A673 (cell line): ENCODE results near the gene KRTAP10-5. TPM values are rescaled to one million over a fixed set of nuclear protein-coding genes. Genes with fewer than 3 reads are reported as not detected.

ENCODE experiments used
- BruUV-seq: library from RNA; stranded (reverse); fragments of 400-500 nt; replicated peaks from 2 replicates; lab custom pipeline; 2021; lab: Mats Ljungman, UMichigan
- CTCF ChIA-PET: fragments of 300-600 bp; sonication (Branson Sonifier 250); formaldehyde crosslinking; loops from one replicate; lab custom pipeline; 2022; ENCODE audit warnings: antibody characterized with exemption; lab: Charles Lee
- POLR2A ChIA-PET: fragments of 300-600 bp; sonication (Branson Sonifier 250); formaldehyde crosslinking; loops from one replicate; lab custom pipeline; 2022; ENCODE audit warnings: antibody characterized with exemption; ENCODE audit not compliant: low non-redundant PET; lab: Charles Lee
- DNase-seq: peaks from one replicate; pipeline ENCODE4 v3.0.0-alpha.2; 2015; ENCODE audit warnings: low spot score
- H3K27ac ChIP-seq: fragments of 200-600 bp; sonication (generic); 2 replicates; pipeline ENCODE4 v1.5.1; 2016; ENCODE audit warnings: mixed run types, low read depth, mild to moderate bottlenecking, mixed read lengths, antibody characterized with exemption, low read length; ENCODE audit not compliant: poor library complexity, severe bottlenecking
- H3K27me3 ChIP-seq: fragments of 200-600 bp; sonication (generic); replicated peaks from 2 replicates; pipeline ENCODE4 v1.6.1; 2017; ENCODE audit warnings: mixed run types, low read depth, mild to moderate bottlenecking, mixed read lengths, antibody characterized with exemption, low read length; ENCODE audit not compliant: insufficient read depth, poor library complexity
- H3K36me3 ChIP-seq: fragments of 200-600 bp; sonication (generic); 2 replicates; pipeline ENCODE4 v1.6.1; 2016; ENCODE audit warnings: mixed run types, mild to moderate bottlenecking, mixed read lengths, antibody characterized with exemption, low read length; ENCODE audit not compliant: insufficient read depth, poor library complexity, severe bottlenecking
- H3K4me1 ChIP-seq: fragments of 200-600 bp; sonication (generic); 2 replicates; pipeline ENCODE4 v1.6.1; 2017; ENCODE audit warnings: mixed run types, mild to moderate bottlenecking, mixed read lengths, antibody characterized with exemption, low read length; ENCODE audit not compliant: insufficient read depth, poor library complexity, severe bottlenecking
- H3K4me3 ChIP-seq: fragments of 200-600 bp; sonication (generic); 2 replicates; pipeline ENCODE4 v1.5.1; 2016; ENCODE audit warnings: low read depth, mixed run types, mild to moderate bottlenecking, mixed read lengths, low read length; ENCODE audit not compliant: poor library complexity, severe bottlenecking
- H3K9me3 ChIP-seq: fragments of 200-600 bp; sonication (generic); 2 replicates; pipeline ENCODE4 v1.6.1; 2016; ENCODE audit warnings: mixed run types, low read depth, mild to moderate bottlenecking, mixed read lengths, antibody characterized with exemption, low read length; ENCODE audit not compliant: poor library complexity, severe bottlenecking
- CTCF ChIP-seq: fragments of 300-800, 200-600 bp; sonication (generic); conservative IDR thresholded peaks from 2 replicates; pipeline ENCODE4 v1.5.1; 2017; ENCODE audit warnings: low read depth, mild to moderate bottlenecking, antibody characterized with exemption, low read length, moderate library complexity, mixed read lengths
- EZH2 ChIP-seq: fragments of 200-600 bp; sonication (generic); IDR thresholded peaks from 2 replicates; pipeline ENCODE4 v1.6.1; 2017; ENCODE audit warnings: borderline replicate concordance, low read depth, mild to moderate bottlenecking, mixed read lengths, antibody characterized with exemption, low read length; ENCODE audit not compliant: poor library complexity, severe bottlenecking
- intact Hi-C: fragments of 100-400 bp; cut with micrococcal nuclease; formaldehyde crosslinking; loops from one replicate; pipeline ENCODE4 v1.10.0; 2022; ENCODE audit not compliant: unreplicated experiment
- total RNA-seq: library from RNA; stranded (reverse); gene quantifications from 2 replicates; pipeline ENCODE4 v1.2.3, GENCODE V29; 2021

Gene KRTAP10-5
- total RNA-seq, 1 experiment from 2014 or later: not detected

GRCh38 chr21:44529503-44530125 lies 50.8 kb downstream of the KRTAP10-5 start:
- Histone ChIP-seq H3K27me3 (no peaks in the 10 kb centered on the region), H3K27ac (no peak overlapping the region), H3K9me3 (no peaks in the 10 kb centered on the region), H3K36me3 (no peaks in the 10 kb centered on the region), H3K4me1 (no peaks in the 10 kb centered on the region), H3K4me3 (no peak overlapping the region)
- CTCF ChIA-PET: no interaction called here
- POLR2A ChIA-PET: no interaction called here
- no peak for TF ChIP-seq EZH2
- TF ChIP-seq CTCF: no peak
- intact Hi-C loops: no loop called here
- DNase-seq: no peak
- BruUV-seq: no TSS peak

Other genes with a start within 250 kb of the KRTAP10-5 start
- gene CFAP410, start 241.2 kb downstream of the KRTAP10-5 start, total RNA-seq: 13.3 and 14.0 TPM in 2 replicates
- 0.21 TPM in 1 of 2 replicates, not detected in the other for gene TRPM2, start 227.0 kb downstream of the KRTAP10-5 start, total RNA-seq
- 1.5 and 3.1 TPM in 2 replicates for gene LRRC3, start 125.1 kb downstream of the KRTAP10-5 start, total RNA-seq
- gene KRTAP10-1, start 40.4 kb downstream of the KRTAP10-5 start, total RNA-seq: 0.28 and 0.47 TPM in 2 replicates
- gene KRTAP10-2, start 29.1 kb downstream of the KRTAP10-5 start, total RNA-seq: 0.26 and 0.69 TPM in 2 replicates
- gene KRTAP10-3, start 21.8 kb downstream of the KRTAP10-5 start, total RNA-seq: 0.62 TPM in 1 of 2 replicates, not detected in the other
- not detected in 2 replicates for gene KRTAP10-4, start 6.9 kb downstream of the KRTAP10-5 start, total RNA-seq
- 0.39 TPM in 1 of 2 replicates, not detected in the other for gene KRTAP10-6, start 11.9 kb upstream of the KRTAP10-5 start, total RNA-seq
- gene KRTAP10-7, start 20.0 kb upstream of the KRTAP10-5 start, total RNA-seq: not detected in 2 replicates
- not detected in 2 replicates for gene KRTAP10-8, start 31.5 kb upstream of the KRTAP10-5 start, total RNA-seq
- not detected in 2 replicates for gene KRTAP10-9, start 46.5 kb upstream of the KRTAP10-5 start, total RNA-seq
- not detected in 2 replicates for gene KRTAP10-10, start 56.8 kb upstream of the KRTAP10-5 start, total RNA-seq
- not detected in 2 replicates for gene KRTAP10-11, start 65.8 kb upstream of the KRTAP10-5 start, total RNA-seq
- gene KRTAP12-4, start 74.1 kb upstream of the KRTAP10-5 start, total RNA-seq: 0.81 and 1.0 TPM in 2 replicates
- gene KRTAP12-3, start 77.3 kb upstream of the KRTAP10-5 start, total RNA-seq: not detected in 2 replicates
- 1.6 and 1.8 TPM in 2 replicates for gene KRTAP12-2, start 86.3 kb upstream of the KRTAP10-5 start, total RNA-seq
- 0.80 and 2.8 TPM in 2 replicates for gene KRTAP12-1, start 101.6 kb upstream of the KRTAP10-5 start, total RNA-seq
- not detected in 2 replicates for gene KRTAP10-12, start 116.6 kb upstream of the KRTAP10-5 start, total RNA-seq
- 8.3 and 12.4 TPM in 2 replicates for gene TSPEAR, start 131.0 kb upstream of the KRTAP10-5 start, total RNA-seq
- 204 and 212 TPM in 2 replicates for gene UBE2G2, start 221.2 kb upstream of the KRTAP10-5 start, total RNA-seq
- gene SUMO3, start 237.5 kb upstream of the KRTAP10-5 start, total RNA-seq: 124 and 132 TPM in 2 replicates